ENCODE results near the gene TUSC2.

The TUSC2 gene

DNA sequence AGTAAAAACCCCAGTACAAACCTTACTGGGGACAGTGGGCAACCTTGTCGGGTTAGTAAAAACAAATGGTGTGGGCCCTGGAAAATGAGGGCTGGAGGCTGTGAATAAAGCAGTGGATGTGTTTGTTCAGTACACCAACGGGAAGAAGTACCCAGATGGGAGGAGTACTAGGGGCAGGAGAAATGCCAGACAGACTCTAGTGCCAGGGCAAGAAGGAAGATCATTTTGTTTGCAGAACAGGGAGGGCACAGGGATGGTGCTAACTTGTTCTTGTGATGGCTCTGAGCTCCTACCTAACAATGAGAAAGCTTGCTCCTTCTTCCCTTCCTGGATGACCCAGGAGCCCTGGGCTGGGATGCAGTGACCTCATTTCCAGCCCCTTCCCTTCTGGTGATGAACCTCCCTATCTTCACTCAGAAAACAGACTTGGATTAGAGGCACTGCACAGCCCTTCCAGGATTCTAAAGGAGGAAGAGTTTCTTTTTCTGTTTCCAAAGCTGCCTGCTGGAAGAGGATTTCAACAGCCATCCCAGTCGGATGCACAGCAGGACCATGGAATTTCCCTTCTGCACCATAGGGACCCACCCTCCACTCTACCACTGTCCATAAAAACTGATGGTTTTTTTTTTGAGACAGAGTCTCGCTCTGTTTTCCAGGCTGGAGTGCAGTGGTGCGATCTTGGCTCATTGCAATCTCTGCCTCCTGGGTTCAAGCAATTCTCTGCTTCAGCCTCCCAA is 6.5 kb upstream of the TUSC2 start:
- DNase-seq, result no peak

DNA sequence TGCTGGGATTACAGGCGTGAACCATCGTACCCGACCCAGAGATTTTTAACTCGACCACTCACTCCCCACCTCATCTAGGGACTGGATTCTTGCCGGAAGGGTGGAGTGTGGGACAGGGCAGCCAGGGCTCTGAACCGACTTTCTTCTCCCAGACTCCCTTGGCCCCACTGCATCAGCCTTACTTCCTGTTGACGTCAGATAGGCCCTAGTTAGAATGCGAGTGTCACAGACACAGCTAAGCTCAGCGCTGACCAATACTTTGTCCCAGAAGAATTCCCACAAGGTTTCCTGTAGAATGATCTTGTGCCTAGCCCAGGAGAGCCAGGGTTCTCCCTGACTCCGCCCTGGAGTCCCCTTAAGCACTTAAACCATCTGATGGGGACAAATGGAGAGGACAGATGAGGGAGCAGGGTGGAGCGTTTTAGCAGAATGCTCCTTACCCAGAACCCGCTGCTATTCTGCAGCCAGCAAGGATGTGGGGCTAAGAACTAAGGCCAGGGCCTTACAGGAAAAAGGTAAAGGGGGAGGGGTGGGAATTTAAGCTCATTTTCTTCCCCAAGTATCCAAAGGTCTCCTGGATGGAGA is 5.8 kb upstream of the TUSC2 start:
- no peak for DNase-seq

DNA sequence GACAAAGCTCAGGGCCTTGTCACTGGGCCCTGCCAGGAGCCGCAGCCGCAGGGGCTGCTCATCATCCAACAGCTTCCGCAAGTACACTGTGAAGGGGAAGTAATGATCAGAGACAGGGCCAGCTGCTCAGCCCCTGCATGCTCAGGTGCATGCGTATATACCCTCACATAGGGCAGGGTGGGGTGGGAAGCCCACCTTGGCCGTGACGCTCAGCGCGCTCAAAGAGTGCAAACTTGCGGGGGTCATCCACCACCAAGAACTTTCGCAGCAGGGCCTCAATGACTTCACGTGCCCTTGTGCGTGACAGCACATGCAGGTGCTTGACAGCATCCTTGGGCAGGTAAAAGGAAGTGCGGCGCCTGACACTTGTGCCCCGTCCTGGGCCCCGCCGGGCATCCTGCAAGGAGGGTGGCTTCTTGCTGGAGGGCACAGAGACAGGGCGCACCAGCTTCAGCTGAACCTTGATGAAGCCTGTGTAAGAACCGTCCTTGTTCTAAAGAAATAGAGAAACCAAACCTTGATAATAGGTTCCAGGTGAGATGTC is 3.4 kb upstream of the TUSC2 start:
- DNase-seq, result no peak

DNA sequence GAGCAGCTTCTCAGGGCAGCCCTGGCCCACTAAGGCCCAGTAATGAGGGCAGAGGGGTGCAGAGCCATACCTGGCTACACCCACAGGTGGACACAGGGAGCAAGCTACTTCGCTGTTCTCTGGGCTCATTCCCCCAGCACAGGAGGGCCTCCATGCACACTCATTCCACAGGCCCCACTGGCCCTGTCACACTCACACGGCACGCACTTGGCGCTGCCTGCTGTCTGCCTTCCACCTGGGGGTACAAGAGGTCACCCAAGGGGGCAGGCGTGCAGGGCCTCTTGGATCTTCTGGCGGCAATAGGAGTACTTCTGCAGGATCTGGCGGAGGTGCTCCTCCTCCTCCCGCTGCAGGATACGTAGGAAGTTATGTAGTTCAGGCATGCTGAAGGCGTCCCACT is 2.3 kb upstream of the TUSC2 start:
- DNase-seq, result no peak

DNA sequence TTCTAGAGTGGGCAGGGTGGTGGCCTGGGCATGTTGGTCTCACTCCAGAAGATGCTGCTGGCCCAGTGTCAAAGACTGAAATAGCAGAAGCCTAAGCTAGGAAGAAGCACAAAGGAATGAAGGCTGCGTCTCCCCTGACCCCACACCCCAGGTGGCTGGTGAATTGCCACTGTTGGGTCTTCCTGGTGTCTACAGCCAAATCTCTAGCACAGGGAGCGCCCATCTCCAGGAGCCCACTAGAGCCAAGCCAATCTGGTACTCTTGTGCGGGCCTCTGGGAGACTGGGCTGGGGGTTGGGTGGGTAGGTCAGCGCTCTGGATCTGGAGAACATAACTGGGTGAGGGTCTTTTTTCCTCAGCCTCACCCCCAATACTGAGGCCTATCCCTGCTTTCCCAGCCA is 894 bp downstream of the TUSC2 start:
- no peak for DNase-seq

DNA sequence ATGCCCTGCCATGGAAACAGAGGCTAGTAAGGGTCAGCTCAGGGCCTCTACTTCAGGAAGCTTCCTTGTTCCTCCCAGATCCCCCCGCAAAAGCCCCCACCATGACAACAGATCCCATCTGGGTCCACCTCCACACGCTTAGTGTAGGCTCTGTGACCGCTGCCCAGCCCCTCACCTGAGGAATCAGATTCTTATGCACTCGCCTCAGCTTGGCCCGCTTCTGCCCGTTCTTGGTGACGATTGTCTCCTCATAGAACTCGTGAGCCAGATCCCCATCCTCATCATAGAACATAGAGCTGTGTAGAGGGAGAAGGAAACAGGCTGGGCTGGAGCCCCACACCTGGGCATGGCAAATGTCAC is 1.9 kb downstream of the TUSC2 start:
- no peak for DNase-seq

DNA sequence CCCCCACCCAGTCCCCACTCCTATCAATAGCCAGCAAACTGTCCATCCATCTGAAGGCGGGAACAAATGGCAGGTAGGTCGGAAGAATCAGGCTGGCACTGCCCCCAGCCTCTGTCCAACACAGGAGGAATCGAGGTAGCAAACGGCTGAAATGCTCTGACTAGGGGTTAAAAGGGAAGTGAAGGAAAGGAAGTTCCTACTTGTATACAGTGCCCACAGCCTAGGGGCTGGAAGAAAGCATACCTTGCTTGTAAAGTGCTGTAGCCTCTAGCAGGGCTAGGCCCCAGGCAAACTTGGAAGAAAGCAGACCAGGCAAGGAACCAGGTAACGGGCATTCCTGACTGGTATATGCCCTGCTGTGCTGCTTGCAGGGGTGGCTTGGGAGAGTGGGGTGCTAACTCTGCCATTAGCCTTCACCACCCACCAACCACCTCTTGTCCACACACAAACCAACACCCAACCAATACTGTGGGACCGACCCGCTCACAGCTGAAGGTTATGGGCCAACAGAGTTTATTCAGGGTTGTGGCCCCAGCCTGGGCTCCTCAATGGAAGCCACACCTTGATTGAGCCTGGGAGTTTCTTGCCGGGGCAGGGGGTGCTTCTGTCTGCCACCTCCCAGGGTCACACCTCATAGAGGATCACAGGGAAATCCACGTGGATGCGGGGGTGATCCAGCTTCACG is 2.4 kb downstream of the TUSC2 start:
- DNase-seq, result no peak

DNA sequence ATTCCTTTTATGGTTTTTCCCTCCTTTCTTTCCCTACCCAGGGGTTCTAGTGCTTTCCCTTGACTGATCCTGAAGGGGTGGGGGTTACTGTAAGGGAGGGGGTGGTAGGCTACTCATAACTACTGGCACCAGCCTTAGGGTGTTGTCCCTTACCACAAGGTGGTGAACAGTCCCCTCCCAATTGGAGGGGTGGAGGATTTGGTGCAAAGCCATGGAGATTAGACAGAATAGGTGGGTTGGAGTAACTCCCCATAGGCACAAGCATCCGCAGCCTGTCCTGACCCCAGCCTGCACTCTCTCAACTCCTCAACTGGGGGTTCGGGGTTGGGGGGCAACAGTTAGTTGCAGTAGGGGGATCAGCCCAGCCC is 2.9 kb downstream of the TUSC2 start:
- DNase-seq, result no peak

DNA sequence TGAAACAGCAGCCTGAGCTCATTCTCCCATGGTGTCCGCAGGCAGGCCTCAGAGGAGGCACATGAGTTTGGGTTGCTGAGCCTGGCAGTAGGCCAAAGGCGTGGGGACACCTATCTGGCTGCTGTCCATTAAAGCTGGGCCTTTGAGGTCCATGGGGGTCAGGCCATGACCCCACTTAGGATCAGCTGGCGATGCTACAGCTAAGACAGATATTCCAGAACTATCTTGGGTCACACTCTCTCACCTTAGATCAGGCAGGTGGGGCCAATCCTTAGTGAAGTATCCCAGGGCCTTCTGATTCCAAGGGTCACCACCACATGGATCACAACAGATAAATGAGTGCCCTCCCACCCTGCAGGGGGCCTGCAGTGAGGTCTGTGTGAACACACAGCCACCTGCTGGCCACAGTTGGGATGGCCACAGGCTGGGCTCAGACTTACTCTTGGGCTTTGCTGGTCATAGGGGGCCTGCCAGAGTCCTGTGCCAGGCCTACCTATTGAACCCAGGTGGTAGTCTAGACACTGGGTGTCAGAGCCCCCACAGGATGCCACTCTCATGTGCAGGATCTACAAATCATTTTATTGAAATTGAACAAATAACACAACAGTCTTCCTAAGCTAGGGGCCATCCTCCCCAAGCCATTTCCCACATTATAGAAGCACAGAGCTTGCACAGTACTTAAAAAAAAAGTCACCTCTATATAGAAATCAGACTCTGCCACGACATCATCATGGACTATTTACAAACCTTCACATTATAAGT is 3.5 kb downstream of the TUSC2 start:
- DNase-seq, result peak; percentile 71

DNA sequence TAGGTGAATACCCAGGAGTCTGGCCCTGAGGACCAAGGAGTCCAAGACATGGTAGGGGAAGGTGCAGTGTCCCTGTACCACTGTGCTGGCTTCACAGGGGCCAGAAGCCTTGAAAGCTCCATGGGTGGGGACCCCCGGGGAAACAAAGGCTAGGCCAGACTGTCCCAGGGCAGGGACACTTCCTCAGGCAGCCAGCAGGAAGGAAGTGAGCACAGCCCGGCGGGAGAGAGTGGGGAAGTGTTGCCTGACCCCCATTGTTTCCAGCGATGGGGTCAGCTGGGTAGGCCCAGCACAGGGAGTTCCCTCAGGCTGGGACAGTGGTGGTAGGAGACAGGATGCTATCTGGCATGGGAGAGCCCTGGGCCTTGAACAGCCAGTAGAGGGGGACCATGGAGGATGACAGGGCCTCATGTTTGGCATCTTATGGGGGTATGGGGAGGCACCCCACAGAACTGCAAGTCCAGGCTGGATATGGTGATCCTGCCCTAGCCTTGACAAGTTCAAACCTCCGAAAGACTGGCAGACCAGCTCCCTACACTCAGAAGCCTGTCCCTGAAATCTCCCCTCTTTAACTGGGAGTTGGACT is 4.3 kb downstream of the TUSC2 start:
- DNase-seq, result no peak

DNA sequence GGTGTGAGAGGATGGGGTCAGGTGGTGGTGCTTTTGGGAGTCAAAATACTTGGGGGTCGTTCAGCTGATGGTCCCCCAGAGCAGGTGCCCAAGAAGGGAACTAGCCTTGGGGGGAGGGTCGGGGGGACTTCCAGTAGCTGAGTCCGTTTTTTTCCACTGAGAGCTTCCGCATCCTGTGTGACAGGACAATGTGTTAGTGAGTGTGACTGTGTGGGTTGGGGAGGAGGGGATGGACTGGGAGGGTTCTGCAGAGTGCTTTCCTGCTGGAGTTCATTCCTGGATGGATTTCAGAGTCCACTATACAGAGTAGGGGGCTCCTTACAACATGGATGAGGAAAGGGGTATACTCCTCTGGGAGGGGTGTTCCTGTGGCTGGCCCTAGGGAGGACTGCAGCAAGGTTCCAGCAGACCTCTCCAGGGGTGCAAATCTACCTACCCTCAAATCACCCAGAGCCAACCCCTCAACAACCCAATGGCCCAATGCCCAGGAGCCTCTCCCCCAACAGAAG is 4.9 kb downstream of the TUSC2 start:
- no peak for DNase-seq

DNA sequence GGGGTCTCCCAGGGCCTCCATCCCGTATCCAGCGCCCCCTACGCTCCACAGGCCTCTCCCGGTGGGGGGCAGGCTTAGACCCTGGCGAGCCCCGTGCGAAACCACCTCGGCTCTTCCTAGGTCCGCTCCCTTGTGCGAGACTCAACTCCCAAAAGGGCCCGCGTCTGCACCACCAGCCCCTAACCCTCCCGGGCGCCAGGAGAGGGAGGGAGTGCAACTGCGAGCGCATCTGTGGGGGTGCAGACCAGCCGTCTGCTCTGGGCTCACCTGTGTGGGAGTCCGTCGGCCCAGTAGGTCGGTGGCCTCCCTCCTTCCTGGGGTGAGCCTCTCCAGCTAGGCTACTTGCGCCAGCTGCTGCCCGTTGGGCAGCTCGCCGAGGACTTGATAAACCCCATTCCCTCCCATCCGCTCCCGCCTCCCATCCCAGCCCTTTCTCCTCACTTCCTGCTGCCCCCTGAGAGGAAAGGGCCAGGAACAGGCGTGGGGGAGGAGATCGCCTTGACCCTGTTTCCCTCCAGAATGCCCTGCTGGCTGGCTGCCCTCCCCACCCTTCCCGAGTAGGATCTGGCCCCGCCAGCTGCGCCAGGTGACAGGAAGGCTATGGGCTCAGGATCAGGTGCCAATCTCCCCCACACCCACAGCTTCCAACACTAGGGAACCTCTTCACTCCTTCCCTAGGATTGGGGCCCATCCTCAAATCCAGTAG is 5.5 kb downstream of the TUSC2 start, which contains the start of gene HYAL2:
TSS of gene HYAL2 (minus strand) at position 360 of the 706 bp plus-strand sequence. CDS start 2,256 bp downstream, outside the sequence.
- DNase-seq, result no peak

DNA sequence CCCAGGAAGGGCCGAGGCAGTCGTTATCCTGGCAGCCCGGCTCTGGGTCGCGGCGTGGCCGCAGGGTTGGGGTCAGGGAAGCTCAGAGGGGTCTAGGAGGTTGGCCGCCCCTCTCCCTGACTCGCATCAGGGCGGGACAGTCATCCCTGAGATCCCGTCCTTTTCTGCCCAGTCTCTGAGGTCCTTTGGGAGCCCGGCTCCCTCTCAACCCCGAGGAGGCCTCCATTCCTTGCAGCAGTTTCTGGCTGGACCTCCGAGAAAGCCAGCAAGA is 6.0 kb downstream of the TUSC2 start:
- DNase-seq, result no peak

DNA sequence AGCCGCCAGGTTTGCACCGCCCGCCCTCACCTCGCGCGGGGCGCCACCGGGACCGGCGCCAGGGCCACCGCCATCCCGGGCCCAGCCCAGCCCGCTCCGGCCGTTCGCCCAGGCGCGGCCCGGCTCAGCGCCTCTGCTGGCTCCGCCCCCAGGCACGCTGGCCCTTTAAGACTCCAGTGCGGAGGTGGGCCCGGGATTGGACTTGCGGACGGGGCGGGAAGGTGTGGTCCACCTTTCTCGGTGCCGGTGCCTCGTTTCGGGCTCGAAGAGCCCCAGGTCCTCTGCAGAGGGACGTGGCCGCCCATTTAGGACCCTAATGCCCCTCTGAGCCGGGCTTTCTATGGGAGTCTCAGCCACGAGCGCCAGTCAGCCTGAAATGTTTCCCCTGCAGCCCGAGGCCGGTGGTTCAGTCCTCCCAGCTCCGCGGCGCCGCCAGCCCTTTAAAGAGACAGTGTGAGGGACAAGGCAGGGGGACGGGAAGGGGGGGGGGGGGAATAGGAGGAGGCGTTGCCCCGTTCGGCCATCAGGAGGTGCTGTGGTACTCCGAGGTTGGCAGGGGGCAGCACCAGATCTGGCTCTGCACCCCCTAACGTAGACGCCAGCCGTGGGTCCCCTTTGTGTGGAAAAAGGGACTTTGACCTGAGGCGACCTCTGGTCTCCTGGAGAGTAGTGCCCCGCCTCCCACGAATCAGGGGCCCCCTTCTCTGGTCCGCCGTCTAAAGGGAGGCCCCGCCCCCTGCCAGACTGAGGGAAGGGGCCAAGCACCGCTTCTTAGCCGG is 6.5 kb downstream of the TUSC2 start:
- peak; percentile 93 for DNase-seq

DNA sequence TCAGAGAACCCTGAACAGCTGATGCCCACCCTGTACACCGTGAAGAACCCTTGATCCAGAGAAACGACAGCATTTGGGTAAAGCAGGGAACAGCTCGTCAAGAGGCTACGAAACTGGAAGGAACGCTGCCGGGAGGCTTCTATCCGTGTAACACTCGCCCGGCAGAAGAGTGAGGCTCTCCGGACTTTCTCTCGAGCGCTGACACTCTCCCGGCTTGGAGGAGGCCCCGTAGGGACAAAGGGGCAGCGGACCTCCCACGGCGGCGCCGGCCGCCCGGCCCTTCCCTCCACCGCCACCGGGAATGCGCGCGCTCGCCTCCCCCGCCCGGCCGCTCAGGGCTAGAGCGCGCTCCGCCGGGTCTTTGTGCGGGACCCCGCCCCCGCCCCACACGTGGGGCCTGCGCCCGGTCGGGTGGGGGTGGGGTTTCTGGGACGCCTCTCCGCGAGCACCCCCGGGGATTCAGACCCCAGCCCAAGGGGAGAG is 7.1 kb downstream of the TUSC2 start:
- peak; percentile 89 for DNase-seq

DNA sequence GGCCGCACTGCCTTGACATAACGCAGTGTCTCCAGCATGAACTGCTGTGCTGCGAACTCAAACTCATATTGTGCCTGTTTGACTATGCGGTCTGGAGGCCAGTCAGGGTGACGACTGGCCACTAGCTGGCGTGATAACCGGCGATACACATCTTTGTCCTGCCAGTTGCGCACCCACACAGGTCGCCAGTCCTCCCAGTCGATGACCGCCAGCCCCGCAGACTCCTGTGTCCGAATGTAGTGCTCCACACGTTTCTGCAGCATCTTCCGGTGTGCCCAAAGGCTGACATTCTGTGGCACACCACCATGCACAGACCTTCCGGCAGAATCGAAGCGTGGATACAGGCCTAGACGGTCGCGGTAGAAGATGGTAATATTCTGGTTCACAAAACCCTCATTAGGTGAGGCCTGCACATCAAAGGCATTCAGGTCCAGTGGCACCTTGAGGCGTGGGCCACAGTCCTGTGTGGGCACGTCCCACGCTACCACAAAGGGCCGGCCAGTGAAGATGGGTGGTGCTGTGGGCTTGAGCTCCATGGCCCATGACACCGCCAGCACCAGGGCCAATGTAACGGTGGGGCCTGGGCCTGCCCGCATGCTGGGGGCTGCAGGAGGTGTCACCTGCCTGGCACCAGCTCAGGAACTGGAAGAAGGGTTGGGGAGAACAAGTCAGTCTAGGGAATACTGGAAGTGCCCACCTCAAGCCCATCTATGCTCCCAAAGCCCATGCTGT is 8.0 kb downstream of the TUSC2 start:
- no peak for DNase-seq

DNA sequence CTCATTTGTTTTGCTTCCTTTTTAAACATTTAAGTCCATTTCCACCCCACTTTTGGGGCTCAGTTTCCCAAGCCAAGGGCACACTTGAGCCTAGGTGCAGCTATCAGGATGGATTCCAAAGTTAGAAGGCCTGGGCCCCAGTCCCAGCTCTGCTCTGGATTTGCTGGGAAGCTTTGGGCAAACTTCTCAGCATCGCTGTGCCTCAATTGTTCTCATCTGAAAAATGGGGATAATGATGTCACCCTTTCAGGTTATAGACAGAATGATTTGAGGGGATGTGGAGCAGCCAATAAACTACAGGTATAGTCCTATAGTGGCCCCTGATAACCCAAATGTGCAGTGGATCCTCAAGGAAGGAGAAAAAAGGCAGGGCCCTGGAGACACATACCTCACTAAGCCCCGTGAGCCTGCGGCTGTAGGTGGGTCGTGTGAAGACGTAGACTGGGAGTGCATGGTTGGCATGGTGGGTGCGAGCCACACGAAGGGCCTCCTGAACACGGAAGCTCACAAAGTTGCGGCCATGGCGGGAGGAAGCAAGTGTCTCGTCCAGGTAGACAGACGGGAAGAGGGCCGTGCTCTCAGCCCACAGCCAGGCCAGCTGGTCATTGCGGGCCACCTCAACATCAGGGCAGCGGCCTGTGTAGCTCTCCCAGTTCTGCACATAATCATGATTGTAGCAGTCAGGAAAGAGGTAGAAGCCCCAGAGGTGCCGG is 8.7 kb downstream of the TUSC2 start:
- no peak for DNase-seq

DNA sequence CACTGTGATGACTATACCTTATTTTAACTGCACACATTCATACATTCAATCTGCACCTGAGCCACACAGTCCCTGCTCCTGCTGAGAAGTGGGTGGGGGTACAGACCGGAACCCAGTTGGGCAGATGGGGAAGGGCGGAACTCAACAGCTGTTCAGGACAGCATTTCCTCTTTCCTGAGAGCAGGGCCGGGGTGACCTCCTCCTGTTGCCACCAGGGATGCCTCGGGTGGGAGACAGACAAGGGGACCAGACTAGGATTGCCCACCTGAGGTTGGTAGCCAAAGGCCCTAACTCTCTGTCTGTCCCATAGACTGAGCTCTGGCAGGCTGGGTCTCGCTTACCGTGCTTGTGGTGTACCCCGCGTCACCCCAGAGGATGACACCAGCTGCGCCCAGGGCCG is 9.4 kb downstream of the TUSC2 start:
- DNase-seq, result no peak

DNA sequence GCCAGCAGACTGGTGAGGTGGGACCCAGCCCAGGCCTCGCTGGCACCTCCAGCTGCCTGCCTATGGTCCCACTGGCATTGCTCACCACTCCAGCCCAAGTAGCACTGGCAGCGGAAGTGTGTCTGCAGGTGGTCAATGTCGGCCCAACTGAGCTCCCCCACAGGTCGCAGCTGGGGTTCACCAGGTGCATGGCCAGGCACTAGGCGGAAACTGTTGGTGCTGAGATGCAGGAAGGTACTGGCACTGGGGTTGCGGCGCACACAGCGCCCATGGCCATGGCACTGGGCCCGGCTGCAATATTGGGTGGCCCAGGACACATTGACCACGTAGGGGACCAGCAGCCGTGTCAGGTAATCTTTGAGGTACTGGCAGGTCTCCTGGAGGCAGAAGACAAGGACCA is 9.9 kb downstream of the TUSC2 start:
- no peak for DNase-seq

DNA sequence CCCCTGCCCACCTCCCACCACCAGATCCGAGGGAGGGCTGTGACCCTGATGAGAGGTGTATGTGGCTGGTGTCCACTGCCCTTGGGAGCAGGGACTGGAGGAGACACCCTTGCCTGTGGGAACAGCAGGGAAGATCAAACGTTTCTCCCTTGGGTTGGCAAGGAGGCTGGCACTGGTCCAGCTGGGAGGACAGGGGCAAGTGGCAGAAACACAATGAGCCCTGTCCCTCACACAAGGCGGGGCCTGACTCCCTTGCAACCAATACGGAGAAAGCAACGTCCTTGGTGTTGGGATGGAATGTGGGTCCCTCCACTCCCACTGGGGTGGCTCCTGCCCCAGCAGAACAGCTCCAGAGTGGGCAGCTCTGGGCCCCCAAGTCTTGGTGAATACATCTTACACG is 10.7 kb downstream of the TUSC2 start:
- DNase-seq, result no peak

Data from midbrain (tissue), 1 donor.